Fibroblast of the aortic adventitia (primary cell): ENCODE results near the gene CCDC127. TPM values are rescaled to one million over a fixed set of nuclear protein-coding genes. Genes with fewer than 3 reads are reported as not detected.
"Not testable (repeated sequence)": the region's sequence is repeated elsewhere in the genome, so short reads cannot be mapped to it uniquely, and the experiment has no call there.

Experiments
- DNase-seq: peaks from one replicate; pipeline ENCODE4 v3.0.0-alpha.2; 2010; ENCODE audit warnings: low read depth
- H3K4me3 ChIP-seq: 2 replicates; pipeline ENCODE4 v1.5.1; 2011; ENCODE audit warnings: low read depth, mild to moderate bottlenecking, control low read depth, low read length, moderate library complexity
- CTCF ChIP-seq: IDR thresholded peaks from 2 replicates; pipeline ENCODE4 v1.5.1; 2011; ENCODE audit warnings: mild to moderate bottlenecking, low read length, control low read depth, inconsistent platforms; ENCODE audit not compliant: insufficient read depth
- total RNA-seq: library from RNA; depleted of rRNA; stranded (reverse); fragments of >200 nt; gene quantifications from 2 replicates; pipeline ENCODE4 v1.2.3, GENCODE V29; 2012; ENCODE audit warnings: low replicate concordance

Gene CCDC127
- total RNA-seq, 1 donor: 8.3 TPM

- DNase-seq: peak; percentile 54
- no peak for TF ChIP-seq CTCF
- H3K4me3 ChIP-seq: peak overlapping the region; percentile 83
Observed at GRCh38 chr5:219460-219863, 1.5 kb upstream of the CCDC127 start.

GRCh38 chr5:218457-219291 is 721 bp upstream of the CCDC127 start:
- DNase-seq: peak; percentile 30
- no peak for TF ChIP-seq CTCF
- peak overlapping the region; percentile 83 for H3K4me3 ChIP-seq

- H3K4me3 ChIP-seq, DNase-seq: not testable (repeated sequence)
Observed at GRCh38 chr5:216076-216475, 1.9 kb downstream of the CCDC127 start.

- peak; percentile 22 for DNase-seq
- H3K4me3 ChIP-seq: not testable (repeated sequence)
Observed at GRCh38 chr5:215256-215655, 2.7 kb downstream of the CCDC127 start.

GRCh38 chr5:213803-214395 is 4.1 kb downstream of the CCDC127 start:
- no peak overlapping the region for H3K4me3 ChIP-seq
- TF ChIP-seq CTCF: no peak
- DNase-seq: no peak

GRCh38 chr5:208449-209114 is 9.4 kb downstream of the CCDC127 start:
- DNase-seq: no peak
- no peak for TF ChIP-seq CTCF
- H3K4me3 ChIP-seq: no peak overlapping the region

GRCh38 chr5:207599-207998 is 10.4 kb downstream of the CCDC127 start:
- DNase-seq: no peak
- H3K4me3 ChIP-seq: no peak overlapping the region
- no peak for TF ChIP-seq CTCF
